WTC11 (cell line): ENCODE measurements around the gene RHOT2. TPM values are rescaled to one million over a fixed set of nuclear protein-coding genes. Genes with fewer than 3 reads are reported as not detected.
A peak's percentile ranks its signal among the peaks of the same experiment; 100 is the strongest.

ENCODE experiments used
- ATF3 ChIP-seq: sonication (generic); formaldehyde crosslinking; conservative IDR thresholded peaks from 2 replicates; pipeline ENCODE4 v1.8.1; 2022; ENCODE audit warnings: mild to moderate bottlenecking, missing genetic modification reagents
- CDX4 ChIP-seq: fragments of 250-450 bp; sonication (Bioruptor Pico); IDR thresholded peaks from 2 replicates; pipeline ENCODE4 v1.9.0; 2021; ENCODE audit warnings: moderate library complexity, mild to moderate bottlenecking, inconsistent platforms, borderline replicate concordance
- FOXJ3 ChIP-seq: sonication (generic); formaldehyde crosslinking; IDR thresholded peaks from 2 replicates; pipeline ENCODE4 v1.9.0; 2021; ENCODE audit warnings: missing genetic modification reagents, mild to moderate bottlenecking, borderline replicate concordance
- IRF2 ChIP-seq: sonication (generic); formaldehyde crosslinking; IDR thresholded peaks from 2 replicates; pipeline ENCODE4 v1.8.0; 2022; ENCODE audit warnings: low read depth, missing genetic modification reagents, borderline replicate concordance
- JUN ChIP-seq: sonication (generic); formaldehyde crosslinking; IDR thresholded peaks from 2 replicates; pipeline ENCODE4 v1.8.0; 2023; ENCODE audit warnings: mild to moderate bottlenecking, missing genetic modification reagents
- KAT7 ChIP-seq: sonication (generic); formaldehyde crosslinking; IDR thresholded peaks from 2 replicates; pipeline ENCODE4 v1.8.1; 2023; ENCODE audit warnings: missing genetic modification reagents, mild to moderate bottlenecking, borderline replicate concordance
- MYBL2 ChIP-seq: sonication (generic); formaldehyde crosslinking; IDR thresholded peaks from 2 replicates; pipeline ENCODE4 v1.8.1; 2023; ENCODE audit warnings: mild to moderate bottlenecking, moderate library complexity, missing genetic modification reagents
- NR1H2 ChIP-seq: sonication (generic); formaldehyde crosslinking; IDR thresholded peaks from 2 replicates; pipeline ENCODE4 v1.9.0; 2021; ENCODE audit warnings: mild to moderate bottlenecking, moderate library complexity, missing genetic modification reagents
- NR2C2 ChIP-seq: sonication (generic); formaldehyde crosslinking; IDR thresholded peaks from 2 replicates; pipeline ENCODE4 v1.8.0; 2022; ENCODE audit warnings: mild to moderate bottlenecking, missing genetic modification reagents
- OVOL2 ChIP-seq: fragments of 250-450 bp; sonication (Bioruptor Pico); IDR thresholded peaks from 2 replicates; pipeline ENCODE4 v1.9.0; 2021; ENCODE audit warnings: mild to moderate bottlenecking, borderline replicate concordance
- RELA ChIP-seq: sonication (generic); formaldehyde crosslinking; IDR thresholded peaks from 2 replicates; pipeline ENCODE4 v1.8.1; 2022; ENCODE audit warnings: missing genetic modification reagents, mild to moderate bottlenecking, borderline replicate concordance
- RORB ChIP-seq: fragments of 250-450 bp; sonication (Bioruptor Pico); IDR thresholded peaks from 2 replicates; pipeline ENCODE4 v1.9.0; 2021; ENCODE audit warnings: mild to moderate bottlenecking
- SMAD3 ChIP-seq: sonication (generic); formaldehyde crosslinking; IDR thresholded peaks from 2 replicates; pipeline ENCODE4 v1.8.0; 2022; ENCODE audit warnings: missing genetic modification reagents, mild to moderate bottlenecking, borderline replicate concordance
- TEAD1 ChIP-seq: sonication (generic); formaldehyde crosslinking; IDR thresholded peaks from 2 replicates; pipeline ENCODE4 v1.8.0; 2022; ENCODE audit warnings: mild to moderate bottlenecking, missing genetic modification reagents
- TEAD4 ChIP-seq: sonication (generic); formaldehyde crosslinking; IDR thresholded peaks from 2 replicates; pipeline ENCODE4 v1.8.0; 2022; ENCODE audit warnings: mild to moderate bottlenecking, missing genetic modification reagents
- ZBTB21 ChIP-seq: sonication (generic); formaldehyde crosslinking; IDR thresholded peaks from 2 replicates; pipeline ENCODE4 v1.8.1; 2023; ENCODE audit warnings: mild to moderate bottlenecking, missing genetic modification reagents, borderline replicate concordance
- ZNF121 ChIP-seq: sonication (generic); formaldehyde crosslinking; IDR thresholded peaks from 2 replicates; pipeline ENCODE4 v1.8.0; 2023; ENCODE audit warnings: missing genetic modification reagents
- ZNF263 ChIP-seq: sonication (generic); formaldehyde crosslinking; IDR thresholded peaks from 2 replicates; pipeline ENCODE4 v1.8.1; 2022; ENCODE audit warnings: low read depth, mild to moderate bottlenecking, moderate library complexity, missing genetic modification reagents
- ZNF281 ChIP-seq: sonication (generic); formaldehyde crosslinking; IDR thresholded peaks from 2 replicates; pipeline ENCODE4 v1.8.0; 2023; ENCODE audit warnings: mild to moderate bottlenecking, missing genetic modification reagents
- ZNF512 ChIP-seq: sonication (generic); formaldehyde crosslinking; IDR thresholded peaks from 2 replicates; pipeline ENCODE4 v1.8.1; 2022; ENCODE audit warnings: missing genetic modification reagents, borderline replicate concordance
- total RNA-seq: library from RNA; stranded (reverse); gene quantifications from 3 replicates; pipeline ENCODE4 v1.2.3, GENCODE V29; 2021
- TF ChIP-seq, protein P1 (sequence below): fragments of 200-600 bp; IDR thresholded peaks from 2 replicates; pipeline ENCODE4 v1.8.0; 2022; ENCODE audit warnings: antibody characterized with exemption
- TF ChIP-seq, protein P2 (sequence below): sonication (generic); formaldehyde crosslinking; IDR thresholded peaks from 2 replicates; pipeline ENCODE4 v1.8.1; 2022; ENCODE audit warnings: low read depth, missing genetic modification reagents, borderline replicate concordance
- TF ChIP-seq, protein P3 (sequence below): sonication (generic); formaldehyde crosslinking; IDR thresholded peaks from 2 replicates; pipeline ENCODE4 v1.8.1; 2022; ENCODE audit warnings: mild to moderate bottlenecking, moderate library complexity, missing genetic modification reagents
- TF ChIP-seq, protein P4 (sequence below): sonication (generic); formaldehyde crosslinking; IDR thresholded peaks from 2 replicates; pipeline ENCODE4 v1.8.1; 2023; ENCODE audit warnings: mild to moderate bottlenecking, missing genetic modification reagents
- TF ChIP-seq, protein P5 (sequence below): sonication (generic); formaldehyde crosslinking; IDR thresholded peaks from 2 replicates; pipeline ENCODE4 v1.8.0; 2022; ENCODE audit warnings: mild to moderate bottlenecking, missing genetic modification reagents
- TF ChIP-seq, protein P6 (sequence below): sonication (generic); formaldehyde crosslinking; IDR thresholded peaks from 2 replicates; pipeline ENCODE4 v1.8.0; 2022; ENCODE audit warnings: mild to moderate bottlenecking, missing genetic modification reagents

RHOT2 gene
- total RNA-seq, 1 experiment from 2014 or later: 285 TPM

GRCh38 chr16:667780-668518, at the start of gene RHOT2 (continued):
- TF ChIP-seq, protein P1, sequence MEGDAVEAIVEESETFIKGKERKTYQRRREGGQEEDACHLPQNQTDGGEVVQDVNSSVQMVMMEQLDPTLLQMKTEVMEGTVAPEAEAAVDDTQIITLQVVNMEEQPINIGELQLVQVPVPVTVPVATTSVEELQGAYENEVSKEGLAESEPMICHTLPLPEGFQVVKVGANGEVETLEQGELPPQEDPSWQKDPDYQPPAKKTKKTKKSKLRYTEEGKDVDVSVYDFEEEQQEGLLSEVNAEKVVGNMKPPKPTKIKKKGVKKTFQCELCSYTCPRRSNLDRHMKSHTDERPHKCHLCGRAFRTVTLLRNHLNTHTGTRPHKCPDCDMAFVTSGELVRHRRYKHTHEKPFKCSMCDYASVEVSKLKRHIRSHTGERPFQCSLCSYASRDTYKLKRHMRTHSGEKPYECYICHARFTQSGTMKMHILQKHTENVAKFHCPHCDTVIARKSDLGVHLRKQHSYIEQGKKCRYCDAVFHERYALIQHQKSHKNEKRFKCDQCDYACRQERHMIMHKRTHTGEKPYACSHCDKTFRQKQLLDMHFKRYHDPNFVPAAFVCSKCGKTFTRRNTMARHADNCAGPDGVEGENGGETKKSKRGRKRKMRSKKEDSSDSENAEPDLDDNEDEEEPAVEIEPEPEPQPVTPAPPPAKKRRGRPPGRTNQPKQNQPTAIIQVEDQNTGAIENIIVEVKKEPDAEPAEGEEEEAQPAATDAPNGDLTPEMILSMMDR: peak; percentile 66
- TF ChIP-seq CDX4 (no peak), ZNF263 (CRISPR knock-in tag) (no peak), NR2C2 (no peak), ZNF281 (no peak), TEAD1 (CRISPR knock-in tag) (peak; percentile 81; the same call in 1 of the 2 replicates), ZNF512 (CRISPR knock-in tag) (no peak), RELA (CRISPR knock-in tag) (peak; percentile 64; the same call in 1 of the 2 replicates), JUN (CRISPR knock-in tag) (0 out of 2 replicates have a peak, but pooled peaks have one; percentile 61), ZNF121 (CRISPR knock-in tag) (no peak), TEAD4 (0 out of 2 replicates have a peak, but pooled peaks have one; percentile 57), KAT7 (CRISPR knock-in tag) (peak; percentile 98), NR1H2 (CRISPR knock-in tag) (no peak), MYBL2 (CRISPR knock-in tag) (peak; percentile 64; the same call in 1 of the 2 replicates), SMAD3 (CRISPR knock-in tag) (no peak), OVOL2 (CRISPR knock-in tag) (no peak), ZBTB21 (CRISPR knock-in tag) (peak; percentile 16; the same call in 1 of the 2 replicates), IRF2 (CRISPR knock-in tag) (no peak), RORB (no peak), ATF3 (no peak), FOXJ3 (CRISPR knock-in tag) (no peak)
- TF ChIP-seq, protein P2, sequence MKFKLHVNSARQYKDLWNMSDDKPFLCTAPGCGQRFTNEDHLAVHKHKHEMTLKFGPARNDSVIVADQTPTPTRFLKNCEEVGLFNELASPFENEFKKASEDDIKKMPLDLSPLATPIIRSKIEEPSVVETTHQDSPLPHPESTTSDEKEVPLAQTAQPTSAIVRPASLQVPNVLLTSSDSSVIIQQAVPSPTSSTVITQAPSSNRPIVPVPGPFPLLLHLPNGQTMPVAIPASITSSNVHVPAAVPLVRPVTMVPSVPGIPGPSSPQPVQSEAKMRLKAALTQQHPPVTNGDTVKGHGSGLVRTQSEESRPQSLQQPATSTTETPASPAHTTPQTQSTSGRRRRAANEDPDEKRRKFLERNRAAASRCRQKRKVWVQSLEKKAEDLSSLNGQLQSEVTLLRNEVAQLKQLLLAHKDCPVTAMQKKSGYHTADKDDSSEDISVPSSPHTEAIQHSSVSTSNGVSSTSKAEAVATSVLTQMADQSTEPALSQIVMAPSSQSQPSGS (CRISPR knock-in tag): no peak
- TF ChIP-seq, protein P3, sequence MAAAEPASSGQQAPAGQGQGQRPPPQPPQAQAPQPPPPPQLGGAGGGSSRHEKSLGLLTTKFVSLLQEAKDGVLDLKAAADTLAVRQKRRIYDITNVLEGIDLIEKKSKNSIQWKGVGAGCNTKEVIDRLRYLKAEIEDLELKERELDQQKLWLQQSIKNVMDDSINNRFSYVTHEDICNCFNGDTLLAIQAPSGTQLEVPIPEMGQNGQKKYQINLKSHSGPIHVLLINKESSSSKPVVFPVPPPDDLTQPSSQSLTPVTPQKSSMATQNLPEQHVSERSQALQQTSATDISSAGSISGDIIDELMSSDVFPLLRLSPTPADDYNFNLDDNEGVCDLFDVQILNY (CRISPR knock-in tag): peak; percentile 95
- TF ChIP-seq, protein P4, sequence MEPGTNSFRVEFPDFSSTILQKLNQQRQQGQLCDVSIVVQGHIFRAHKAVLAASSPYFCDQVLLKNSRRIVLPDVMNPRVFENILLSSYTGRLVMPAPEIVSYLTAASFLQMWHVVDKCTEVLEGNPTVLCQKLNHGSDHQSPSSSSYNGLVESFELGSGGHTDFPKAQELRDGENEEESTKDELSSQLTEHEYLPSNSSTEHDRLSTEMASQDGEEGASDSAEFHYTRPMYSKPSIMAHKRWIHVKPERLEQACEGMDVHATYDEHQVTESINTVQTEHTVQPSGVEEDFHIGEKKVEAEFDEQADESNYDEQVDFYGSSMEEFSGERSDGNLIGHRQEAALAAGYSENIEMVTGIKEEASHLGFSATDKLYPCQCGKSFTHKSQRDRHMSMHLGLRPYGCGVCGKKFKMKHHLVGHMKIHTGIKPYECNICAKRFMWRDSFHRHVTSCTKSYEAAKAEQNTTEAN (CRISPR knock-in tag): no peak
- TF ChIP-seq, protein P5, sequence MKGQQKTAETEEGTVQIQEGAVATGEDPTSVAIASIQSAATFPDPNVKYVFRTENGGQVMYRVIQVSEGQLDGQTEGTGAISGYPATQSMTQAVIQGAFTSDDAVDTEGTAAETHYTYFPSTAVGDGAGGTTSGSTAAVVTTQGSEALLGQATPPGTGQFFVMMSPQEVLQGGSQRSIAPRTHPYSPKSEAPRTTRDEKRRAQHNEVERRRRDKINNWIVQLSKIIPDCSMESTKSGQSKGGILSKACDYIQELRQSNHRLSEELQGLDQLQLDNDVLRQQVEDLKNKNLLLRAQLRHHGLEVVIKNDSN (CRISPR knock-in tag): no peak; the same call in 1 of the 2 replicates
- TF ChIP-seq, protein P6, sequence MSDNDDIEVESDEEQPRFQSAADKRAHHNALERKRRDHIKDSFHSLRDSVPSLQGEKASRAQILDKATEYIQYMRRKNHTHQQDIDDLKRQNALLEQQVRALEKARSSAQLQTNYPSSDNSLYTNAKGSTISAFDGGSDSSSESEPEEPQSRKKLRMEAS (CRISPR knock-in tag): peak; percentile 75; the same call in 1 of the 2 replicates
